Keratinocyte (primary cell): ENCODE data around the gene GP9. TPM values are rescaled to one million over a fixed set of nuclear protein-coding genes. Genes with fewer than 3 reads are reported as not detected.

Experiments used
- DNase-seq: peaks from one replicate; pipeline ENCODE4 v3.0.0-alpha.2; 2011; ENCODE audit warnings: low read depth, missing footprints, low spot score
- FAIRE-seq: peaks from 2 replicates; lab custom pipeline; 2011; peaks lifted over from hg19 to GRCh38; lab: Jason Lieb, UNC
- H2AFZ ChIP-seq: 2 replicates; pipeline ENCODE4 v1.6.0; 2012; ENCODE audit warnings: low read length, control low read depth, inconsistent platforms; ENCODE audit not compliant: control insufficient read depth
- H3K27ac ChIP-seq: 2 replicates; pipeline ENCODE4 v1.5.1; 2011; ENCODE audit warnings: low read length; ENCODE audit not compliant: control insufficient read depth, insufficient read depth
- H3K27me3 ChIP-seq: 3 replicates; pipeline ENCODE4 v1.6.0; 2011; ENCODE audit warnings: low read length; ENCODE audit not compliant: control insufficient read depth, insufficient read depth; ENCODE audit errors: extremely low read depth
- H3K36me3 ChIP-seq, 2 experiments: 2 replicates in 1 of 2; 3 replicates in 1 of 2; pipeline ENCODE4 v1.5.1; 2011; ENCODE audit warnings: low read length in 2 of 2, mild to moderate bottlenecking in 1 of 2; ENCODE audit not compliant: control insufficient read depth in 2 of 2, insufficient read depth in 2 of 2; ENCODE audit errors: extremely low read depth in 1 of 2
- H3K4me1 ChIP-seq: 3 replicates; pipeline ENCODE4 v1.5.1; 2011; ENCODE audit warnings: low read length; ENCODE audit not compliant: control insufficient read depth, insufficient read depth; ENCODE audit errors: extremely low read depth
- H3K4me2 ChIP-seq: 3 replicates; pipeline ENCODE4 v1.6.0; 2011; ENCODE audit warnings: low read depth, low read length; ENCODE audit not compliant: control insufficient read depth, insufficient read depth; ENCODE audit errors: extremely low read depth
- H3K4me3 ChIP-seq, 3 experiments: fragments of 200-600 bp in 1 of 3; sonication (generic) in 1 of 3; 2 replicates in 2 of 3; 3 replicates in 1 of 3; pipeline ENCODE4 v1.5.1; 2011 to 2016; ENCODE audit warnings: low read length in 3 of 3, mild to moderate bottlenecking in 3 of 3, control low read depth in 2 of 3, inconsistent platforms in 1 of 3, low read depth in 1 of 3, mixed read lengths in 1 of 3, mixed run types in 1 of 3, moderate library complexity in 1 of 3; ENCODE audit not compliant: control insufficient read depth in 2 of 3, insufficient read depth in 2 of 3; ENCODE audit errors: extremely low read depth in 1 of 3
- H3K79me2 ChIP-seq: 2 replicates; pipeline ENCODE4 v1.6.0; 2012; ENCODE audit warnings: low read length; ENCODE audit not compliant: control insufficient read depth, insufficient read depth
- H3K9ac ChIP-seq: 3 replicates; pipeline ENCODE4 v1.6.0; 2011; ENCODE audit warnings: low read length; ENCODE audit not compliant: control insufficient read depth, insufficient read depth; ENCODE audit errors: extremely low read depth
- H3K9me1 ChIP-seq: 3 replicates; pipeline ENCODE4 v1.6.0; 2011; ENCODE audit warnings: low read length; ENCODE audit not compliant: control insufficient read depth, insufficient read depth; ENCODE audit errors: extremely low read depth
- H3K9me3 ChIP-seq: 2 replicates; pipeline ENCODE4 v1.5.1; 2012; ENCODE audit warnings: low read depth, low read length; ENCODE audit not compliant: control insufficient read depth
- H4K20me1 ChIP-seq: 3 replicates; pipeline ENCODE4 v1.6.0; 2011; ENCODE audit warnings: low read length; ENCODE audit not compliant: control insufficient read depth, insufficient read depth; ENCODE audit errors: extremely low read depth
- CTCF ChIP-seq, 3 experiments: IDR thresholded peaks in 1 of 3; conservative IDR thresholded peaks in 1 of 3; optimal IDR thresholded peaks in 1 of 3; 2 replicates in 2 of 3; 3 replicates in 1 of 3; pipeline versions ENCODE3 to v1.5.1; 2011; ENCODE audit warnings: low read length in 3 of 3, mild to moderate bottlenecking in 3 of 3, moderate library complexity in 2 of 3, control low read depth in 1 of 3, inconsistent platforms in 1 of 3; ENCODE audit not compliant: insufficient read depth in 2 of 3; ENCODE audit errors: extremely low read depth in 1 of 3
- EZH2 ChIP-seq: IDR thresholded peaks from one replicate; pipeline ENCODE4 v1.6.1; 2012; ENCODE audit warnings: inconsistent platforms, mild to moderate bottlenecking, low read length, moderate library complexity
- dilution Hi-C: fragments of 300-500 bp; cut with MboI; formaldehyde crosslinking; loops from one replicate; pipeline ENCODE4 v1.7.0; 2020; ENCODE audit warnings: low sequenced_read_pairs; ENCODE audit not compliant: extremely low pct_ligation_motif_present
- polyA plus RNA-seq, 5 experiments: library from polyadenylated mRNA; depleted of rRNA in 3 of 5; stranded (reverse) in 3 of 5; stranded (forward) in 1 of 5; unstranded in 1 of 5; fragments of >200 nt; gene quantifications; 1 replicate in 1 of 5; 2 replicates in 3 of 5; 3 replicates in 1 of 5; pipeline versions ENCODE4 v1.2.1 to v1.2.3, GENCODE V29; 2011 to 2012; ENCODE audit warnings: missing spikeins in 2 of 5, low read depth in 1 of 5, low replicate concordance in 1 of 5

The GP9 gene
- polyA plus RNA-seq, 1 donor (not counting 4 experiments of a cell fraction or from before 2014, with no cell fraction given) = not detected

DNA sequence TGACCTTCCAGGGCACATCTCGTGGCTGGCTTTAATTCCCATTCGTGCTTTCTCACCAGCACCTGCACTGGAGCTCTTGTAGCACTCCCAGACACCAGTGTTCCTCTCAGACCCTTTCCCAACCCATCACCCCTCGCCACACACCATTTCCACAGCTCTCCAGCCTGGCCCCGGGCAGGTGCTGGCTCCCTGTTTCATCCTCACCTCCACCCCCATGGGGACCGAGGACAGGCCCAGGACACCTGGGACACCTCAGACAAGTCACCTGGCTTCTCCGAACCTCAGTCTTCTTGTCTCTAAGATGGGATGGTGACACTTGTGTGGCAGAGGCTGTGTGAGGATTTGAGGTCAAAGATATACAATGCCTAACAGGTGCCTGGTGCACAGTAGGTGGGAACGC is 27.4 kb upstream of the GP9 start:
- Histone ChIP-seq H3K9me3 (no peaks in the 10 kb centered on the region), H3K4me1 (no peaks in the 10 kb centered on the region), H3K4me2 (no peak overlapping the region), H3K4me3 (no peak overlapping the region), H3K27me3 (peaks cover 3% of the 10 kb centered on the region), H3K36me3 (no peaks in the 10 kb centered on the region), H3K9ac (no peak overlapping the region), H3K9me1 (no peaks in the 10 kb centered on the region), H2AFZ (no peak overlapping the region), H4K20me1 (no peaks in the 10 kb centered on the region), H3K27ac (no peak overlapping the region), H3K79me2 (no peaks in the 10 kb centered on the region)
- TF ChIP-seq EZH2 (no peak), CTCF (optimal IDR thresholded peaks at IDR 0.05 in 1 of 3, IDR thresholded peaks at IDR 0.05 in 1 of 3, conservative IDR thresholded peaks at IDR 0.05 in 1 of 3; ENCODE audit: extremely low read depth in 1 of 3, insufficient read depth in 2 of 3, low read length in 3 of 3) (no peak)
- no peak for DNase-seq
- dilution Hi-C loops = no loop called here
- no peak for FAIRE-seq

DNA sequence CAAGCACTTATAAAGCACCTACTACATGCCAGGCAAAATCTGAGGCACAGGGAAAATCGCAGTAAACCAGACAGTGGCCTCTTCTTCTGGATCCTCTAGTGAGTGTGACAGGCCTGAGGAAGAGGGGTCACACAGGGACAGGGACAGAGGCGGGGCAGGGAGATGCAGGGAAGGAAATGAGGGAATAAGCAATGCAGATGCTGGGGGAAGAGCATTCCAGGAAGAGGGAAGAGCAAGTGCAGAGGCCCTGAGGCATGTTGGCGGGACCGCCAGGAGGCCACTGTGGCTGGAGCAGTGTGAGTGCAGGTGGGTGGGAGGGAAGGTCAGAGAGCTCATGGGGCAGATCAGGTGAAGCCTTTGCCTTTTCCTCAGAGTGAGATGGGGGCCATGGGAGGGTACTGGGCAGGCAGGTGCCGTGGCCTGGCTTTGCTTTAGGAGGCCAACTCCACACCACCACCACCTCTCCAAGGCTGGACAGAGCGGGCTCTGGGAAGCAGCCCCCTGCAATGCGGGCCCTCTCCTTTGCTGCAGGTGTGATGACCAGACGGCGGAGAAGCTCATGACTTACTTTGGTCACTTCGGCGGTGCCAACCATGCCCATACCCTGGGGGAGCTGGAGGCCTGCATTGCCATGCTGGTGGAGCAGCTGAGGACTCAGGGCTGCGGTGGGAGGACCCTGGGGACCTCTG is 26.8 kb upstream of the GP9 start:
- DNase-seq (no peak), FAIRE-seq (no peak)
- Histone ChIP-seq H3K36me3 (no peaks in the 10 kb centered on the region), H3K9me1 (no peaks in the 10 kb centered on the region), H3K27me3 (peaks cover 4% of the 10 kb centered on the region), H3K9ac (no peak overlapping the region), H3K9me3 (no peaks in the 10 kb centered on the region), H3K4me2 (no peak overlapping the region), H3K4me3 (no peak overlapping the region), H2AFZ (no peak overlapping the region), H3K27ac (no peak overlapping the region), H4K20me1 (no peaks in the 10 kb centered on the region), H3K79me2 (no peaks in the 10 kb centered on the region), H3K4me1 (no peaks in the 10 kb centered on the region)
- TF ChIP-seq CTCF (optimal IDR thresholded peaks at IDR 0.05 in 1 of 3, IDR thresholded peaks at IDR 0.05 in 1 of 3, conservative IDR thresholded peaks at IDR 0.05 in 1 of 3; ENCODE audit: extremely low read depth in 1 of 3, insufficient read depth in 2 of 3, low read length in 3 of 3) (no peak), EZH2 (no peak)
- dilution Hi-C loops = no loop called here
